Measurements from ENCODE around the gene IYD.

DNA sequence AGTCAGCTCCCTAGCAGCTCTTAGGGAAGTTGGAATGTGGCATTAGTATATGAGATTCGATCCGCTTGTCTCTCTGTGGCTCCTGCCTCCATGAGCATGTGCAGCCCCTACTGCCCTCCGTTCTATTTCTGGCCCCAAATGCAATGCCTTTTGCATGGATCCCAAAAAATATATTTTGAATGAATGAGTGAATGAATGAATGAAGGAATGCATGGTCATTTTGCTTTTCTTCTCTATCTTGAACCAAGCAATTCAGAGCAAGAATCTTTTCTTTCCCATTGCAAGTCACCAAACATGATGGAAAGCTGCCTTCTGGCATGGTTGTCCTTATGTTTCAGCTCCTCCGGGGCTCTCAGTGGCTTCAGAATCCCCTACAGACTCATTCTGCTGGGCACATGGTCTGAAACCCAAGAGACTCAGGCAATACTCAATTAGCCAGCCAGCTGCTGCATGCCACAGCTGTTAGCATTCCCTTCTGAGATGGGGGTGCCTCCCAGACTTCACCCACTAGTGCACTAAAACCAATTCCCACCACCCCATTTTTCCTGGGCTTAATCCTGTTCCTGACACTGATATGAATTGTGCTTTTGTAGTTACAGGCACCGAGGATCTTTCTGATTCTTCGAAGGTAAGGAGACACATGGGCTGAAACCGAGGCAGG lies 2.6 kb upstream of the IYD start:
- TF ChIP-seq POLR2A (IDR thresholded peaks at IDR 0.05; ENCODE audit: low read length) (no peak), GATA1 (IDR thresholded peaks at IDR 0.05; ENCODE audit: low read depth, low read length) (no peak)

Measured in erythroblast (primary cell).